ENCODE measurements around the gene TNIK. TPM values are rescaled to one million over a fixed set of nuclear protein-coding genes. Genes with fewer than 3 reads are reported as not detected.

TNIK gene
- total and polyA plus RNA-seq, 2 of the 4 experiments (the other 2 are of a cell fraction) = 3.4 to 6.3 TPM

DNA sequence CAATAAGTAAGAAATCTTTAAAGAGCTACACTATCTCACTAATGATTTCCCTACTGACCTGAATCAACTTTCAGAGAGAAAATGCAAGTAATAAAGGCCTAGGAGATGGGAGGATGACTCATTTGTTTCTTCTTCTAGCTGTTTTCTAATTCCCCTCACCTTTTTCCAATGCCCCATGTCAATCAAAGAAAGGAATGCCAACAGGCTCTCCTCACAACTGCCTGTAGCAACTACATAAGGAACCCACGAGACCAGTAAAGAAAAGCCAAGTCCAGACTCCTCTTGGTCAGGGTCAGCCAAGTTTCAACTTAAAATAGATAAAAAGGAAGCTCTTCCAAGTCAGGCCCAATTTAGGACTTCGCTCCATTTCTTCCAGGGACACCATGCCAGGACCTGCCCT, 201.9 kb downstream of the TNIK start:
- Histone ChIP-seq H4K91ac (ENCODE audit: insufficient read depth, low read depth, low read length) (no peak overlapping the region), H3K9ac (ENCODE audit: low read depth, low read length) (no peak overlapping the region), H3K79me1 (ENCODE audit: low read depth in 1 of 2, low read length in 2 of 2) (no peaks in the 10 kb centered on the region; a peak in 1 of 4 replicates), H3K4me1 (ENCODE audit: control insufficient read depth, insufficient read depth, low read length) (peaks cover 6% of the 10 kb centered on the region), H3K9me3 (ENCODE audit: control insufficient read depth, insufficient read depth, low read length) (no peaks in the 10 kb centered on the region), H2BK15ac (ENCODE audit: low read depth, low read length) (no peak overlapping the region), H3K56ac (ENCODE audit: extremely low read depth, insufficient read depth, low read length) (no peak overlapping the region), H2BK20ac (ENCODE audit: low read depth, low read length) (no peak overlapping the region), H3K27ac (ENCODE audit: insufficient read depth, low read length) (no peak overlapping the region), H3K18ac (ENCODE audit: low read depth, low read length) (no peak overlapping the region), H3K9me1 (ENCODE audit: insufficient read depth, low read length) (no peaks in the 10 kb centered on the region), H3K27me3 (ENCODE audit: control insufficient read depth, insufficient read depth, low read length) (no peaks in the 10 kb centered on the region), H2BK5ac (ENCODE audit: low read depth, low read length, poor library complexity, severe bottlenecking) (no peak overlapping the region), H4K8ac (ENCODE audit: low read depth in 2 of 2, low read length in 2 of 2) (0 out of 4 replicates have a peak overlapping the region, but pooled peaks of 1 of the 2 experiments have one; percentile 7), H4K5ac (ENCODE audit: low read depth, low read length) (no peak overlapping the region), H3K4ac (ENCODE audit: low read depth, low read length) (no peak overlapping the region; the same call in 1 of the 2 replicates), H3K4me2 (ENCODE audit: low read depth, low read length) (no peak overlapping the region), H3K23ac (ENCODE audit: low read depth, low read length) (no peak overlapping the region), H2AFZ (replicated peaks; ENCODE audit: low read length, poor library complexity) (no peak overlapping the region), H3K14ac (replicated peaks; ENCODE audit: low read depth, low read length) (no peak overlapping the region), H2AK9ac (replicated peaks; ENCODE audit: low read depth, low read length, poor library complexity) (no peak overlapping the region), H3K36me3 (ENCODE audit: control insufficient read depth, insufficient read depth, low read length) (no peaks in the 10 kb centered on the region), H2AK5ac (ENCODE audit: low read depth, low read length) (peak overlapping the region; percentile 27; the same call in 1 of the 2 replicates), H2BK120ac (ENCODE audit: low read depth, low read length) (no peak overlapping the region), H4K20me1 (ENCODE audit: insufficient read depth, low read length) (no peaks in the 10 kb centered on the region), H3K4me3 (ENCODE audit: insufficient read depth, low read depth, low read length) (no peak overlapping the region)
- no peak; the same call in 1 of the 2 replicates for ATAC-seq (ENCODE audit: low read depth)
- ChIA-PET CTCF (interaction anchor here (0.8 kb wide), 1 partner anchor 202 kb away, joined by 6 read pairs; the partner anchor contains the start of gene TNIK), POLR2A (ENCODE audit: unreplicated experiment) (no interaction called here)
- dilution Hi-C loops (cut with HindIII; ENCODE audit: low sequenced_read_pairs, unreplicated experiment) = no loop called here
- no TSS peak for BruUV-seq (replicated peaks)
- intact Hi-C loops (cut with micrococcal nuclease) = loop anchor here (5.0 kb wide), 1 partner anchor 46 kb away; no protein-coding TSS in a partner anchor
- no CpG with 5 or more reads among the region's 2 CpGs for WGBS, 2 experiments (ENCODE audit: extremely low coverage in 2 of 2, insufficient read length in 1 of 2)
- DNase-seq = no peak
- no peak for TF ChIP-seq SMC3 (IDR thresholded peaks at IDR 0.05; ENCODE audit: low read depth, low read length)
- TF ChIP-seq, protein P1, sequence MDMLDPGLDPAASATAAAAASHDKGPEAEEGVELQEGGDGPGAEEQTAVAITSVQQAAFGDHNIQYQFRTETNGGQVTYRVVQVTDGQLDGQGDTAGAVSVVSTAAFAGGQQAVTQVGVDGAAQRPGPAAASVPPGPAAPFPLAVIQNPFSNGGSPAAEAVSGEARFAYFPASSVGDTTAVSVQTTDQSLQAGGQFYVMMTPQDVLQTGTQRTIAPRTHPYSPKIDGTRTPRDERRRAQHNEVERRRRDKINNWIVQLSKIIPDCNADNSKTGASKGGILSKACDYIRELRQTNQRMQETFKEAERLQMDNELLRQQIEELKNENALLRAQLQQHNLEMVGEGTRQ (IDR thresholded peaks at IDR 0.05; ENCODE audit: low read depth, low read length) = no peak
- no peak for TF ChIP-seq FOS (IDR thresholded peaks at IDR 0.05; ENCODE audit: low read depth, low read length)
- TF ChIP-seq RAD21 (IDR thresholded peaks at IDR 0.05; ENCODE audit: low read length) = no peak
- TF ChIP-seq NFE2L2 (IDR thresholded peaks at IDR 0.05; ENCODE audit: low read depth, low read length) = no peak
- TF ChIP-seq, protein P2, sequence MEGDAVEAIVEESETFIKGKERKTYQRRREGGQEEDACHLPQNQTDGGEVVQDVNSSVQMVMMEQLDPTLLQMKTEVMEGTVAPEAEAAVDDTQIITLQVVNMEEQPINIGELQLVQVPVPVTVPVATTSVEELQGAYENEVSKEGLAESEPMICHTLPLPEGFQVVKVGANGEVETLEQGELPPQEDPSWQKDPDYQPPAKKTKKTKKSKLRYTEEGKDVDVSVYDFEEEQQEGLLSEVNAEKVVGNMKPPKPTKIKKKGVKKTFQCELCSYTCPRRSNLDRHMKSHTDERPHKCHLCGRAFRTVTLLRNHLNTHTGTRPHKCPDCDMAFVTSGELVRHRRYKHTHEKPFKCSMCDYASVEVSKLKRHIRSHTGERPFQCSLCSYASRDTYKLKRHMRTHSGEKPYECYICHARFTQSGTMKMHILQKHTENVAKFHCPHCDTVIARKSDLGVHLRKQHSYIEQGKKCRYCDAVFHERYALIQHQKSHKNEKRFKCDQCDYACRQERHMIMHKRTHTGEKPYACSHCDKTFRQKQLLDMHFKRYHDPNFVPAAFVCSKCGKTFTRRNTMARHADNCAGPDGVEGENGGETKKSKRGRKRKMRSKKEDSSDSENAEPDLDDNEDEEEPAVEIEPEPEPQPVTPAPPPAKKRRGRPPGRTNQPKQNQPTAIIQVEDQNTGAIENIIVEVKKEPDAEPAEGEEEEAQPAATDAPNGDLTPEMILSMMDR (conservative IDR thresholded peaks at IDR 0.05; ENCODE audit: low read depth, low read length) = no peak
- TF ChIP-seq BHLHE40 (IDR thresholded peaks at IDR 0.05; ENCODE audit: low read depth, low read length) = no peak
- TF ChIP-seq RFX5 (IDR thresholded peaks at IDR 0.05; ENCODE audit: low read depth, low read length) = no peak
- TF ChIP-seq MAZ (IDR thresholded peaks at IDR 0.05; ENCODE audit: borderline replicate concordance, low read depth, low read length) = no peak
- no peak for TF ChIP-seq MAFK (IDR thresholded peaks at IDR 0.05; ENCODE audit: low read depth, low read length)
- no peak for TF ChIP-seq CHD1 (IDR thresholded peaks at IDR 0.05; ENCODE audit: low read depth, low read length)
- TF ChIP-seq, protein P3, sequence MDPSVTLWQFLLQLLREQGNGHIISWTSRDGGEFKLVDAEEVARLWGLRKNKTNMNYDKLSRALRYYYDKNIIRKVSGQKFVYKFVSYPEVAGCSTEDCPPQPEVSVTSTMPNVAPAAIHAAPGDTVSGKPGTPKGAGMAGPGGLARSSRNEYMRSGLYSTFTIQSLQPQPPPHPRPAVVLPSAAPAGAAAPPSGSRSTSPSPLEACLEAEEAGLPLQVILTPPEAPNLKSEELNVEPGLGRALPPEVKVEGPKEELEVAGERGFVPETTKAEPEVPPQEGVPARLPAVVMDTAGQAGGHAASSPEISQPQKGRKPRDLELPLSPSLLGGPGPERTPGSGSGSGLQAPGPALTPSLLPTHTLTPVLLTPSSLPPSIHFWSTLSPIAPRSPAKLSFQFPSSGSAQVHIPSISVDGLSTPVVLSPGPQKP (IDR thresholded peaks at IDR 0.05; ENCODE audit: borderline replicate concordance, low read depth, low read length) = no peak
- TF ChIP-seq CEBPB (IDR thresholded peaks at IDR 0.05; ENCODE audit: low read depth, low read length) = no peak
- TF ChIP-seq POLR2A (IDR thresholded peaks at IDR 0.05; ENCODE audit: low read depth, low read length) = no peak
- no peak for TF ChIP-seq MXI1 (IDR thresholded peaks at IDR 0.05; ENCODE audit: borderline replicate concordance, low read depth, low read length)
- TF ChIP-seq RCOR1 (IDR thresholded peaks at IDR 0.05; ENCODE audit: insufficient replicate concordance, low read length) = no peak
- in situ Hi-C loops (cut with MboI; ENCODE audit: low sequenced_read_pairs) = no loop called here

All from IMR-90 (cell line).